ENCODE measurements around the gene SCYL3. TPM values are rescaled to one million over a fixed set of nuclear protein-coding genes. Genes with fewer than 3 reads are reported as not detected.

Gene SCYL3
- total RNA-seq, 1 donor from 2014 or later, result 5.6 TPM

- DNase-seq, result no peak
- no peaks in the 10 kb centered on the region for H3K9me3 ChIP-seq (replicated peaks)
- no peak overlapping the region for H3K27ac ChIP-seq (replicated peaks)
- intact Hi-C loops (cut with micrococcal nuclease), result loop anchor here (10.0 kb wide), 2 partner anchors 198 to 248 kb away; no protein-coding TSS in a partner anchor
- peaks cover 31% of the 10 kb centered on the region for H3K36me3 ChIP-seq
- H3K27me3 ChIP-seq (ENCODE audit: low read depth), result no peaks in the 10 kb centered on the region
- no peak overlapping the region for H3K4me3 ChIP-seq
- H3K4me1 ChIP-seq, result no peaks in the 10 kb centered on the region
- no peak for TF ChIP-seq CTCF (IDR thresholded peaks at IDR 0.05; ENCODE audit: borderline replicate concordance)
These were observed 90.8 kb downstream of the SCYL3 start for GRCh38 chr1:169802888-169803287.

Other genes starting within 250 kb of the SCYL3 start
- gene SELL, start 182.3 kb downstream of the SCYL3 start, total RNA-seq, result 1.2 TPM
- 0.44 TPM for gene SELE, start 159.8 kb downstream of the SCYL3 start, total RNA-seq
- gene METTL18, start 99.0 kb downstream of the SCYL3 start, total RNA-seq, result 5.9 TPM
- 55.9 TPM for gene KIFAP3, start 180.8 kb upstream of the SCYL3 start, total RNA-seq

Data from left ventricle myocardium inferior (tissue), 1 donor.